A673 (cell line): Measurements from ENCODE around the gene DMXL1.

Experiments
- CTCF ChIP-seq: fragments of 300-800, 200-600 bp; sonication (generic); conservative IDR thresholded peaks from 2 replicates; pipeline ENCODE4 v1.5.1; 2017; ENCODE audit warnings: low read depth, mild to moderate bottlenecking, antibody characterized with exemption, low read length, moderate library complexity, mixed read lengths
- EZH2 ChIP-seq: fragments of 200-600 bp; sonication (generic); IDR thresholded peaks from 2 replicates; pipeline ENCODE4 v1.6.1; 2017; ENCODE audit warnings: borderline replicate concordance, low read depth, mild to moderate bottlenecking, mixed read lengths, antibody characterized with exemption, low read length; ENCODE audit not compliant: poor library complexity, severe bottlenecking

- TF ChIP-seq CTCF (no peak), EZH2 (no peak)
Measured at GRCh38 chr5:119166026-119166425, 95.1 kb downstream of the DMXL1 start.
